ENCODE results near the gene AKAP9.
"Not testable (repeated sequence)": the region's sequence is repeated elsewhere in the genome, so short reads cannot be mapped to it uniquely, and the experiment has no call there.

The AKAP9 gene

GRCh38 chr7:92083922-92084321 lies 143.3 kb downstream of the AKAP9 start:
- DNase-seq (ENCODE audit: low read depth, low spot score); H3K9me3 ChIP-seq (ENCODE audit: control insufficient read depth, insufficient read depth, low read length); H3K4me3 ChIP-seq (ENCODE audit: low read length); H3K27ac ChIP-seq (ENCODE audit: low read length); H3K36me3 ChIP-seq (ENCODE audit: control insufficient read depth, insufficient read depth, low read length); H3K4me1 ChIP-seq (ENCODE audit: control insufficient read depth, insufficient read depth, low read length); H3K27me3 ChIP-seq (ENCODE audit: control insufficient read depth, insufficient read depth, low read length): not testable (repeated sequence)
- no CpG with 5 or more reads among the region's 6 CpGs for WGBS (ENCODE audit: insufficient coverage, insufficient read length)

- no peak overlapping the region for H3K27ac ChIP-seq (ENCODE audit: low read length)
- no CpG with 5 or more reads among the region's 1 CpG for WGBS (ENCODE audit: insufficient coverage, insufficient read length)
- H3K9me3 ChIP-seq (ENCODE audit: control insufficient read depth, insufficient read depth, low read length), result no peaks in the 10 kb centered on the region
- no peaks in the 10 kb centered on the region for H3K27me3 ChIP-seq (ENCODE audit: control insufficient read depth, insufficient read depth, low read length)
- no peak for DNase-seq (ENCODE audit: low read depth, low spot score)
- H3K4me3 ChIP-seq (ENCODE audit: low read length), result no peak overlapping the region
- H3K4me1 ChIP-seq (ENCODE audit: control insufficient read depth, insufficient read depth, low read length), result no peaks in the 10 kb centered on the region
- peaks cover 3% of the 10 kb centered on the region; the same call in 1 of the 2 replicates for H3K36me3 ChIP-seq (ENCODE audit: control insufficient read depth, insufficient read depth, low read length)
Observed at GRCh38 chr7:92088266-92088665, 147.6 kb downstream of the AKAP9 start.

GRCh38 chr7:92092210-92092609 lies 151.5 kb downstream of the AKAP9 start:
- Histone ChIP-seq H3K9me3 (ENCODE audit: control insufficient read depth, insufficient read depth, low read length) (no peaks in the 10 kb centered on the region), H3K4me3 (ENCODE audit: low read length) (no peak overlapping the region), H3K36me3 (ENCODE audit: control insufficient read depth, insufficient read depth, low read length) (no peaks in the 10 kb centered on the region; the same call in 1 of the 2 replicates), H3K4me1 (ENCODE audit: control insufficient read depth, insufficient read depth, low read length) (no peaks in the 10 kb centered on the region), H3K27me3 (ENCODE audit: control insufficient read depth, insufficient read depth, low read length) (no peaks in the 10 kb centered on the region), H3K27ac (ENCODE audit: low read length) (no peak overlapping the region)
- WGBS (ENCODE audit: insufficient coverage, insufficient read length), result no CpG with 5 or more reads among the region's 1 CpG
- DNase-seq (ENCODE audit: low read depth, low spot score), result no peak

GRCh38 chr7:92095380-92095779 lies 154.7 kb downstream of the AKAP9 start:
- DNase-seq (ENCODE audit: low read depth, low spot score), result no peak
- H3K36me3 ChIP-seq (ENCODE audit: control insufficient read depth, insufficient read depth, low read length), result no peaks in the 10 kb centered on the region; the same call in 1 of the 2 replicates
- no CpG with 5 or more reads among the region's 1 CpG for WGBS (ENCODE audit: insufficient coverage, insufficient read length)
- H3K27ac ChIP-seq (ENCODE audit: low read length), result no peak overlapping the region
- no peaks in the 10 kb centered on the region for H3K9me3 ChIP-seq (ENCODE audit: control insufficient read depth, insufficient read depth, low read length)
- H3K27me3 ChIP-seq (ENCODE audit: control insufficient read depth, insufficient read depth, low read length), result no peaks in the 10 kb centered on the region
- H3K4me3 ChIP-seq (ENCODE audit: low read length), result no peak overlapping the region
- no peaks in the 10 kb centered on the region for H3K4me1 ChIP-seq (ENCODE audit: control insufficient read depth, insufficient read depth, low read length)

GRCh38 chr7:92100534-92100933 lies 159.9 kb downstream of the AKAP9 start:
- H3K27ac ChIP-seq (ENCODE audit: low read length), result no peak overlapping the region
- H3K9me3 ChIP-seq (ENCODE audit: control insufficient read depth, insufficient read depth, low read length), result no peaks in the 10 kb centered on the region
- no peak overlapping the region for H3K4me3 ChIP-seq (ENCODE audit: low read length)
- no peak for DNase-seq (ENCODE audit: low read depth, low spot score)
- WGBS (ENCODE audit: insufficient coverage, insufficient read length), result no CpG with 5 or more reads among the region's 1 CpG
- H3K27me3 ChIP-seq (ENCODE audit: control insufficient read depth, insufficient read depth, low read length), result no peaks in the 10 kb centered on the region
- no peaks in the 10 kb centered on the region for H3K4me1 ChIP-seq (ENCODE audit: control insufficient read depth, insufficient read depth, low read length)
- no peaks in the 10 kb centered on the region; the same call in 1 of the 2 replicates for H3K36me3 ChIP-seq (ENCODE audit: control insufficient read depth, insufficient read depth, low read length)

- H3K9me3 ChIP-seq (ENCODE audit: control insufficient read depth, insufficient read depth, low read length); DNase-seq (ENCODE audit: low read depth, low spot score); H3K36me3 ChIP-seq (ENCODE audit: control insufficient read depth, insufficient read depth, low read length); H3K4me3 ChIP-seq (ENCODE audit: low read length); H3K4me1 ChIP-seq (ENCODE audit: control insufficient read depth, insufficient read depth, low read length); H3K27ac ChIP-seq (ENCODE audit: low read length); H3K27me3 ChIP-seq (ENCODE audit: control insufficient read depth, insufficient read depth, low read length): not testable (repeated sequence)
- WGBS (ENCODE audit: insufficient coverage, insufficient read length), result no CpG with 5 or more reads among the region's 5 CpGs
Observed at GRCh38 chr7:92102862-92103261, 162.2 kb downstream of the AKAP9 start.

GRCh38 chr7:92108821-92109220 lies 168.2 kb downstream of the AKAP9 start:
- Histone ChIP-seq H3K4me1 (ENCODE audit: control insufficient read depth, insufficient read depth, low read length) (no peaks in the 10 kb centered on the region), H3K9me3 (ENCODE audit: control insufficient read depth, insufficient read depth, low read length) (no peaks in the 10 kb centered on the region), H3K4me3 (ENCODE audit: low read length) (no peak overlapping the region), H3K27me3 (ENCODE audit: control insufficient read depth, insufficient read depth, low read length) (no peaks in the 10 kb centered on the region), H3K27ac (ENCODE audit: low read length) (no peak overlapping the region), H3K36me3 (ENCODE audit: control insufficient read depth, insufficient read depth, low read length) (no peaks in the 10 kb centered on the region; the same call in 1 of the 2 replicates)
- no CpG with 5 or more reads among the region's 8 CpGs for WGBS (ENCODE audit: insufficient coverage, insufficient read length)
- no peak for DNase-seq (ENCODE audit: low read depth, low spot score)

- Histone ChIP-seq H3K4me1 (ENCODE audit: control insufficient read depth, insufficient read depth, low read length) (no peaks in the 10 kb centered on the region), H3K36me3 (ENCODE audit: control insufficient read depth, insufficient read depth, low read length) (peaks cover 2% of the 10 kb centered on the region; the same call in 1 of the 2 replicates), H3K4me3 (ENCODE audit: low read length) (no peak overlapping the region), H3K27me3 (ENCODE audit: control insufficient read depth, insufficient read depth, low read length) (no peaks in the 10 kb centered on the region), H3K9me3 (ENCODE audit: control insufficient read depth, insufficient read depth, low read length) (no peaks in the 10 kb centered on the region), H3K27ac (ENCODE audit: low read length) (no peak overlapping the region)
- DNase-seq (ENCODE audit: low read depth, low spot score), result no peak
- no CpG with 5 or more reads among the region's 2 CpGs for WGBS (ENCODE audit: insufficient coverage, insufficient read length)
Observed at GRCh38 chr7:92110857-92111256, 170.2 kb downstream of the AKAP9 start.

- H3K36me3 ChIP-seq (ENCODE audit: control insufficient read depth, insufficient read depth, low read length), result peaks cover 2% of the 10 kb centered on the region; the same call in 1 of the 2 replicates
- no peaks in the 10 kb centered on the region for H3K9me3 ChIP-seq (ENCODE audit: control insufficient read depth, insufficient read depth, low read length)
- no peak overlapping the region for H3K4me3 ChIP-seq (ENCODE audit: low read length)
- DNase-seq (ENCODE audit: low read depth, low spot score), result no peak
- H3K4me1 ChIP-seq (ENCODE audit: control insufficient read depth, insufficient read depth, low read length), result no peaks in the 10 kb centered on the region
- H3K27ac ChIP-seq (ENCODE audit: low read length), result no peak overlapping the region
- WGBS (ENCODE audit: insufficient coverage, insufficient read length), result no CpG with 5 or more reads among the region's 5 CpGs
- no peaks in the 10 kb centered on the region for H3K27me3 ChIP-seq (ENCODE audit: control insufficient read depth, insufficient read depth, low read length)
Observed at GRCh38 chr7:92115821-92116220, 175.2 kb downstream of the AKAP9 start.

- no peak overlapping the region for H3K27ac ChIP-seq (ENCODE audit: low read length)
- DNase-seq (ENCODE audit: low read depth, low spot score), result no peak
- no peaks in the 10 kb centered on the region for H3K27me3 ChIP-seq (ENCODE audit: control insufficient read depth, insufficient read depth, low read length)
- no CpG with 5 or more reads among the region's 3 CpGs for WGBS (ENCODE audit: insufficient coverage, insufficient read length)
- H3K4me3 ChIP-seq (ENCODE audit: low read length), result no peak overlapping the region
- H3K9me3 ChIP-seq (ENCODE audit: control insufficient read depth, insufficient read depth, low read length), result no peaks in the 10 kb centered on the region
- H3K36me3 ChIP-seq (ENCODE audit: control insufficient read depth, insufficient read depth, low read length), result peaks cover 2% of the 10 kb centered on the region; the same call in 1 of the 2 replicates
- no peaks in the 10 kb centered on the region for H3K4me1 ChIP-seq (ENCODE audit: control insufficient read depth, insufficient read depth, low read length)
Observed at GRCh38 chr7:92116949-92117348, 176.3 kb downstream of the AKAP9 start.

- DNase-seq (ENCODE audit: low read depth, low spot score), result no peak
- peaks cover 2% of the 10 kb centered on the region; the same call in 1 of the 2 replicates for H3K36me3 ChIP-seq (ENCODE audit: control insufficient read depth, insufficient read depth, low read length)
- H3K4me1 ChIP-seq (ENCODE audit: control insufficient read depth, insufficient read depth, low read length), result no peaks in the 10 kb centered on the region
- no peak overlapping the region for H3K27ac ChIP-seq (ENCODE audit: low read length)
- no CpG with 5 or more reads among the region's 1 CpG for WGBS (ENCODE audit: insufficient coverage, insufficient read length)
- H3K4me3 ChIP-seq (ENCODE audit: low read length), result no peak overlapping the region
- no peaks in the 10 kb centered on the region for H3K27me3 ChIP-seq (ENCODE audit: control insufficient read depth, insufficient read depth, low read length)
- no peaks in the 10 kb centered on the region for H3K9me3 ChIP-seq (ENCODE audit: control insufficient read depth, insufficient read depth, low read length)
Observed at GRCh38 chr7:92119213-92119759, 178.6 kb downstream of the AKAP9 start.

Measured in iPS DF 6.9 (cell line).